ENCODE measurements around the gene NDUFB7. TPM values are rescaled to one million over a fixed set of nuclear protein-coding genes. Genes with fewer than 3 reads are reported as not detected.
"Not testable (repeated sequence)": the region's sequence is repeated elsewhere in the genome, so short reads cannot be mapped to it uniquely, and the experiment has no call there.

Gene NDUFB7
- polyA plus RNA-seq, 1 of the 3 experiments (the other 2 are of a cell fraction) = 465 TPM

DNA sequence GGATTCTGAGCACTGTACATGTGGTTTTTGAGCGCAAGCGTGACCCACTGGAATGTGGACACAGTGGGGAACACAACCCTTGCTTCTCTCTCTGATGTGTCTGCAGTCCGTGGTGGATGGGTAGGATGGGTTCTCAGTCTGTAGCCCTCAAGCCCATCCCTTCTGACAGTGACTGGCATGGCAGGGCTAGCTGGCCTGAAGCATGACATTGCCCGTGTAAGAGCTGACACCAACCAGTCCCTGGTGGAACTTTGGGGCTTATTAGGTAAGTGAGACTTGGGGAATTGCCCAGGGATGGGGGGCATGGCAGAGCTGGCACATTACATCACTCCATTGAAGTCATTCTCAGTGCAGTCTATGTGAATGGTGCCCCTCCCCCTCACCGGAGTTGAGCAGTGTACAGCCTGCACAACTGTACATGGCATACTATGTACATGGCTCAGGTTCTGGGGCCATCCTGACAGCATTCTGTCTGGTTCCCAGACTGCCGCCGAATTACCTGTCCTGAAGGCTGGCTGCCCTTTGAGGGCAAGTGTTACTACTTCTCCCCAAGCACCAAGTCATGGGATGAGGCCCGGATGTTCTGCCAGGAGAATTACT lies 27.8 kb upstream of the NDUFB7 start:
- CTCF ChIA-PET = no interaction called here
- no peak for DNase-seq
- Histone ChIP-seq H4K20me1 (ENCODE audit: insufficient read depth) (no peaks in the 10 kb centered on the region), H3K9me2 (no peaks in the 10 kb centered on the region), H3K9ac (no peak overlapping the region), H2AFZ (ENCODE audit: low read depth) (no peak overlapping the region), H3K4me3 (ENCODE audit: low read depth in 2 of 2, low read length in 1 of 2) (no peak overlapping the region), H3K79me2 (ENCODE audit: insufficient read depth) (no peaks in the 10 kb centered on the region), H3K27me3 (ENCODE audit: insufficient read depth) (peaks cover 6% of the 10 kb centered on the region; the same call in 1 of the 2 replicates), H3K4me1 (ENCODE audit: control insufficient read depth in 1 of 2, insufficient read depth in 2 of 2, low read depth in 1 of 2, low read length in 1 of 2) (no peaks in the 10 kb centered on the region), H3K4me2 (no peak overlapping the region), H3F3A (replicated peaks; ENCODE audit: insufficient read depth) (no peaks in the 10 kb centered on the region), H3K9me3 (no peaks in the 10 kb centered on the region), H3K27ac (ENCODE audit: low read depth in 2 of 2, low read length in 1 of 2) (no peak overlapping the region), H3K36me3 (replicated peaks in 1 of 2; ENCODE audit: control insufficient read depth in 1 of 2, insufficient read depth in 2 of 2, low read length in 1 of 2) (no peaks in the 10 kb centered on the region)
- WGBS (ENCODE audit: low lambda C conversion rate) = 18% methylated on average over 7 of the region's 8 CpGs
- no peak for TF ChIP-seq JUND (IDR thresholded peaks at IDR 0.05)
- POLR2A ChIA-PET = no interaction called here

GRCh38 chr19:14595558-14595957 lies 23.7 kb upstream of the NDUFB7 start:
- no peak overlapping the region for H3K4me3 ChIP-seq (ENCODE audit: low read depth in 2 of 2, low read length in 1 of 2)
- TF ChIP-seq NFIC (IDR thresholded peaks at IDR 0.05; ENCODE audit: borderline replicate concordance) (no peak), GABPA (IDR thresholded peaks at IDR 0.05; ENCODE audit: low read depth) (no peak), JUND (IDR thresholded peaks at IDR 0.05) (no peak), ELF1 (IDR thresholded peaks at IDR 0.05) (no peak)
- H3K27ac ChIP-seq (ENCODE audit: low read depth in 2 of 2, low read length in 1 of 2) = no peak overlapping the region
- no peaks in the 10 kb centered on the region for H3K9me2 ChIP-seq
- ChIA-PET POLR2A (no interaction called here), CTCF (interaction anchor here (0.5 kb wide), 1 partner anchor 251 kb away, joined by 3 read pairs; no protein-coding TSS in a partner anchor)
- no peak overlapping the region for H3K4me2 ChIP-seq
- H3K4me1 ChIP-seq (ENCODE audit: control insufficient read depth in 1 of 2, insufficient read depth in 2 of 2, low read depth in 1 of 2, low read length in 1 of 2) = no peaks in the 10 kb centered on the region
- 2% methylated on average over 3 of the region's 3 CpGs for WGBS (ENCODE audit: low lambda C conversion rate)
- no peaks in the 10 kb centered on the region for H4K20me1 ChIP-seq (ENCODE audit: insufficient read depth)
- H3K36me3 ChIP-seq (replicated peaks in 1 of 2; ENCODE audit: control insufficient read depth in 1 of 2, insufficient read depth in 2 of 2, low read length in 1 of 2) = no peaks in the 10 kb centered on the region
- H3K9me3 ChIP-seq = no peaks in the 10 kb centered on the region
- H3F3A ChIP-seq (replicated peaks; ENCODE audit: insufficient read depth) = no peaks in the 10 kb centered on the region
- DNase-seq = no peak
- H2AFZ ChIP-seq (ENCODE audit: low read depth) = no peak overlapping the region
- no peaks in the 10 kb centered on the region for H3K79me2 ChIP-seq (ENCODE audit: insufficient read depth)
- no peak overlapping the region for H3K9ac ChIP-seq
- H3K27me3 ChIP-seq (ENCODE audit: insufficient read depth) = peaks cover 5% of the 10 kb centered on the region; the same call in 1 of the 2 replicates

- POLR2A ChIA-PET; H3K9me3 ChIP-seq; CTCF ChIA-PET; H3K9ac ChIP-seq; H3K27ac ChIP-seq (ENCODE audit: low read depth in 2 of 2, low read length in 1 of 2); H2AFZ ChIP-seq (ENCODE audit: low read depth); H3F3A ChIP-seq (replicated peaks; ENCODE audit: insufficient read depth); H3K4me1 ChIP-seq (ENCODE audit: control insufficient read depth in 1 of 2, insufficient read depth in 2 of 2, low read depth in 1 of 2, low read length in 1 of 2); H3K36me3 ChIP-seq (replicated peaks in 1 of 2; ENCODE audit: control insufficient read depth in 1 of 2, insufficient read depth in 2 of 2, low read length in 1 of 2); H3K79me2 ChIP-seq (ENCODE audit: insufficient read depth); H3K9me2 ChIP-seq; H4K20me1 ChIP-seq (ENCODE audit: insufficient read depth); DNase-seq; H3K27me3 ChIP-seq (ENCODE audit: insufficient read depth); H3K4me3 ChIP-seq (ENCODE audit: low read depth in 2 of 2, low read length in 1 of 2); H3K4me2 ChIP-seq: not testable (repeated sequence)
- WGBS (ENCODE audit: low lambda C conversion rate) = 0% methylated on average over 2 of the region's 4 CpGs
Observed at GRCh38 chr19:14589433-14589832, 17.6 kb upstream of the NDUFB7 start.

- H3K79me2 ChIP-seq (ENCODE audit: insufficient read depth); H3K27ac ChIP-seq (ENCODE audit: low read depth in 2 of 2, low read length in 1 of 2); H3K9me2 ChIP-seq; H3K36me3 ChIP-seq (replicated peaks in 1 of 2; ENCODE audit: control insufficient read depth in 1 of 2, insufficient read depth in 2 of 2, low read length in 1 of 2); H3K4me1 ChIP-seq (ENCODE audit: control insufficient read depth in 1 of 2, insufficient read depth in 2 of 2, low read depth in 1 of 2, low read length in 1 of 2); H3K4me2 ChIP-seq; POLR2A ChIA-PET; H3K9ac ChIP-seq; H3K9me3 ChIP-seq; H3K27me3 ChIP-seq (ENCODE audit: insufficient read depth); CTCF ChIA-PET; H3F3A ChIP-seq (replicated peaks; ENCODE audit: insufficient read depth); H4K20me1 ChIP-seq (ENCODE audit: insufficient read depth); H3K4me3 ChIP-seq (ENCODE audit: low read depth in 2 of 2, low read length in 1 of 2); H2AFZ ChIP-seq (ENCODE audit: low read depth); DNase-seq: not testable (repeated sequence)
- 0% methylated on average over 1 of the region's 3 CpGs for WGBS (ENCODE audit: low lambda C conversion rate)
Observed at GRCh38 chr19:14585187-14585586, 13.3 kb upstream of the NDUFB7 start.

GRCh38 chr19:14584372-14584771 lies 12.5 kb upstream of the NDUFB7 start:
- H3K36me3 ChIP-seq (replicated peaks in 1 of 2; ENCODE audit: control insufficient read depth in 1 of 2, insufficient read depth in 2 of 2, low read length in 1 of 2); H3K4me1 ChIP-seq (ENCODE audit: control insufficient read depth in 1 of 2, insufficient read depth in 2 of 2, low read depth in 1 of 2, low read length in 1 of 2); H3K79me2 ChIP-seq (ENCODE audit: insufficient read depth); POLR2A ChIA-PET; H4K20me1 ChIP-seq (ENCODE audit: insufficient read depth); H3F3A ChIP-seq (replicated peaks; ENCODE audit: insufficient read depth); H3K4me2 ChIP-seq; H3K9me3 ChIP-seq; H3K27me3 ChIP-seq (ENCODE audit: insufficient read depth); DNase-seq; H2AFZ ChIP-seq (ENCODE audit: low read depth); CTCF ChIA-PET; H3K9me2 ChIP-seq; H3K9ac ChIP-seq; H3K27ac ChIP-seq (ENCODE audit: low read depth in 2 of 2, low read length in 1 of 2); H3K4me3 ChIP-seq (ENCODE audit: low read depth in 2 of 2, low read length in 1 of 2): not testable (repeated sequence)
- WGBS (ENCODE audit: low lambda C conversion rate) = 3% methylated on average over 5 of the region's 5 CpGs
